ENCODE results near the gene GTSF1L. TPM values are rescaled to one million over a fixed set of nuclear protein-coding genes. Genes with fewer than 3 reads are reported as not detected.

Gene GTSF1L
- total RNA-seq, 2 donors from 2014 or later: 7.2 TPM; not detected in 1

DNA sequence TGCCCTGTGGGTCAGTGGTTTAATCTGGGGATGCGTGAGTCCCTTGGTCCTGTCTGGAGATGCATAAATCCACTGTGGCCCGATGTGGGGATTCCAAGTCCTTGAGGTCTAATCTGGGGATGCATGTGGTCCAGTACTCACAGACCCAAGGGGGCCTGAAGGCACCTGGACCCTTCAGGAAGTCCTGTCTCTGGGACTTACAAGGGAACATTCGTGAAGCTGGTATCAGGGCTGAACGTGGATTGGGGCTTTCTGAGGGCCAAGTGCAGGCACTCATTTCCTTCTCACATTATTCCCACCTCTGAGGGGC is 25.2 kb upstream of the GTSF1L start:
- no peaks in the 10 kb centered on the region for H3K36me3 ChIP-seq
- H3K4me3 ChIP-seq: no peak overlapping the region
- no peaks in the 10 kb centered on the region for H3K4me1 ChIP-seq (replicated peaks)
- no peak for DNase-seq (ENCODE audit: low spot score)
- WGBS: 89% methylated on average over 4 of the region's 4 CpGs
- TF ChIP-seq POLR2AphosphoS5 (IDR thresholded peaks at IDR 0.05) (no peak), POLR2A (IDR thresholded peaks at IDR 0.05) (no peak)
- TF ChIP-seq, protein P1, sequence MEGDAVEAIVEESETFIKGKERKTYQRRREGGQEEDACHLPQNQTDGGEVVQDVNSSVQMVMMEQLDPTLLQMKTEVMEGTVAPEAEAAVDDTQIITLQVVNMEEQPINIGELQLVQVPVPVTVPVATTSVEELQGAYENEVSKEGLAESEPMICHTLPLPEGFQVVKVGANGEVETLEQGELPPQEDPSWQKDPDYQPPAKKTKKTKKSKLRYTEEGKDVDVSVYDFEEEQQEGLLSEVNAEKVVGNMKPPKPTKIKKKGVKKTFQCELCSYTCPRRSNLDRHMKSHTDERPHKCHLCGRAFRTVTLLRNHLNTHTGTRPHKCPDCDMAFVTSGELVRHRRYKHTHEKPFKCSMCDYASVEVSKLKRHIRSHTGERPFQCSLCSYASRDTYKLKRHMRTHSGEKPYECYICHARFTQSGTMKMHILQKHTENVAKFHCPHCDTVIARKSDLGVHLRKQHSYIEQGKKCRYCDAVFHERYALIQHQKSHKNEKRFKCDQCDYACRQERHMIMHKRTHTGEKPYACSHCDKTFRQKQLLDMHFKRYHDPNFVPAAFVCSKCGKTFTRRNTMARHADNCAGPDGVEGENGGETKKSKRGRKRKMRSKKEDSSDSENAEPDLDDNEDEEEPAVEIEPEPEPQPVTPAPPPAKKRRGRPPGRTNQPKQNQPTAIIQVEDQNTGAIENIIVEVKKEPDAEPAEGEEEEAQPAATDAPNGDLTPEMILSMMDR (IDR thresholded peaks at IDR 0.05): no peak
- H3K27ac ChIP-seq: no peak overlapping the region
- no peaks in the 10 kb centered on the region for H3K9me3 ChIP-seq
- intact Hi-C loops (cut with DNase I): loop anchor here (10.0 kb wide), 2 partner anchors 93 to 163 kb away; partner anchors contain the start of gene TOX2
- no peaks in the 10 kb centered on the region for H3K27me3 ChIP-seq (replicated peaks; ENCODE audit: insufficient read depth)

DNA sequence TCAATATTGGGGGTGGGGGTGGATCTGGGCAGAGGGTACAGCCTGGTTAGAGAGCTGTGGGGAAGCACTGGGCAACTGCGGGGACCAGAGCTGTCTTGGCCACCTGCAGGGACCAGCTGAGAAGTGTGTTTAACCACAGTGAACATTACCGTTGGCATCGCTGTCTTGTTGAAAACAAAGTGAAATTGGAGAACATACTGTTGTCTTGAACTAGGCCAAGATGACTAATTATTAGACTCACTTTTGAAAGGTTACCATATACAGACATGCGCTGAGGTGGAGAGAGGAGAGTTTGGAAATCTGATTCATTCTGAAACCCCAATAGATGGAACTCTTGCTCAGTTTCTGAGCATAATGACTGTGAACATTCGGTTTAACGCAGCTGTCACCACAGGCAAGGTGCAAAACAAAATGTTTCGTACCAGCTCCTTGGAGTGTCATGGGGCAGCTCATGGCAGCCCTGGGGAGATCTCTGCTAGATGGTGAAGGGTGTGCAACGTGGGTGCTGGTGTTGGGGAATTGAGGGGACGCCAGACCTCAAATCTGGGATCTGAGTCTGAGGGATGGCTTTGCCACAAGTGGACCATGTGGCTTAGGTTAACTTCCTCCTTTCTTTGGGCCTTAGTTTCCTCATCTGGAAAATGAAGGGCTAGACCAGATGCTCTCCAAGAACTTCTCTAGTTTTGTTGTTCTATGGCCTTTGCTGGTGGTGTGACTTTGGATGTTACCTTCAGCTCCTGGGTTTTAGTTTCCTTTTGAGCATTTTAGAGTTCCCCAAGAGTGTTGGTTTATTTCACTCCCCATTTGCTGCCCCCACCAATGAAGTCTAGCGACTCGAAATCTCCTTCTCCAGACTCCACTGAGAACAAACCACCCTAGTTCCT is 24.6 kb upstream of the GTSF1L start:
- Histone ChIP-seq H3K4me3 (no peak overlapping the region), H3K27ac (no peak overlapping the region), H3K9me3 (no peaks in the 10 kb centered on the region), H3K27me3 (replicated peaks; ENCODE audit: insufficient read depth) (no peaks in the 10 kb centered on the region), H3K36me3 (no peaks in the 10 kb centered on the region), H3K4me1 (replicated peaks) (no peaks in the 10 kb centered on the region)
- intact Hi-C loops (cut with DNase I): loop anchor here (10.0 kb wide), 2 partner anchors 93 to 163 kb away; partner anchors contain the start of gene TOX2
- DNase-seq (ENCODE audit: low spot score): no peak
- 67% methylated on average over 11 of the region's 11 CpGs for WGBS
- TF ChIP-seq, protein P1 (IDR thresholded peaks at IDR 0.05): no peak
- TF ChIP-seq POLR2A (IDR thresholded peaks at IDR 0.05) (no peak), POLR2AphosphoS5 (IDR thresholded peaks at IDR 0.05) (peak; percentile 19)

DNA sequence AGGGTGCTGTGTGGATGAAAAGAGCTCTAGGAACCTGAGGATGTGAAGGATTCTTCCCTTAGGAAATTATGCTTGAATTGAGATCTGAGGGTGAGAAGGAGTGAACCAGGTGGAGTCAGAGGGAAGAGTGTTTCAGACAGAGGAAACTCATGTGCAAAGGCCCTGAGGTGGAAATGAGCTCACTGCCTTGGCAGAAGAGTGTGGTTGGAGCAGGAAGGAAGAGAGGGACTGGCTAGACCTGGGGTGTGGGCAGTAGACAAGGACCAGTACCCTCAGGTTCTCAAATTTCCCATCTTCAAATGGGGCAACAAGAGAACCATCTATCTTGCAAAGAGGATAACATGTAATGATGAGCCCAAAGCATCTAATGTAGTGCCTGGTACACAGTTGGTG is 24.0 kb upstream of the GTSF1L start:
- intact Hi-C loops (cut with DNase I): loop anchor here (10.0 kb wide), 2 partner anchors 94 to 164 kb away; partner anchors contain the start of gene TOX2

DNA sequence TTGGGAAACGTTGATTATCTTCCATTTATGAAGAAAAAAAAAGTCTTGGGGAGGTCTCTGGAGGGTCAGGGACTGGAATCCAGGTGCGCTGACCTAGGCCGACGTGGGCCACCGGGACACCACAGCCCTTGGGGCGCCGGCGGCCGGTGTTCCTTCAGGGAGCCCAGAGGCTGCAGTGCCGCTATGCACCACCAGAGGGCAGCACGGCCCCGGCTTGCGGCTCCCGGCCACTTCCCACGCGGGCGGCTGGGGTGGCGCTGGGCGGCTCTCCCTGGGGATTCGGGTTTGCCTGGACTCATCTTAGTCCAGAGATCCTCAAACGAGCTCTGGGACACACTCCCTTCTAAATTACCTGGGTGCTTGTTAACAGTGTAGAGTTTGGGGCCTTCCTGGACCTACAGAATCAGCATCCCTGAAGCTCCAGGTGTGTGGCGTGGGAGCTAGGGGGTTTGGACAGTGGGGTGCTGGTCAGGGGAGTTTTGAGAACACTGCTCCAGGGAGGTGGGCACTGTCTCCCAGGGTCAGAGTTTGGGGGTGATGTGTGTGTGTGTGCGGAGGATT is 23.0 kb upstream of the GTSF1L start:
- Histone ChIP-seq H3K36me3 (no peaks in the 10 kb centered on the region), H3K27ac (no peak overlapping the region), H3K9me3 (no peaks in the 10 kb centered on the region), H3K4me1 (replicated peaks) (no peaks in the 10 kb centered on the region), H3K4me3 (no peak overlapping the region), H3K27me3 (replicated peaks; ENCODE audit: insufficient read depth) (peaks cover 6% of the 10 kb centered on the region)
- WGBS: 16% methylated on average over 12 of the region's 23 CpGs
- TF ChIP-seq POLR2AphosphoS5 (IDR thresholded peaks at IDR 0.05) (no peak), POLR2A (IDR thresholded peaks at IDR 0.05) (no peak)
- TF ChIP-seq, protein P1 (IDR thresholded peaks at IDR 0.05): peak; percentile 96 to 100 (median 98)
- intact Hi-C loops (cut with DNase I): loop anchor here (1.0 to 10.0 kb wide), 3 partner anchors 95 to 330 kb away; partner anchors contain the start of gene TOX2
- DNase-seq (ENCODE audit: low spot score): peak; percentile 49

More for the DNA sequence above, 24.0 kb upstream of the GTSF1L start:
- H3K4me3 ChIP-seq: no peak overlapping the region
- H3K27ac ChIP-seq: no peak overlapping the region
- no peaks in the 10 kb centered on the region for H3K36me3 ChIP-seq
- TF ChIP-seq POLR2A (IDR thresholded peaks at IDR 0.05) (no peak), POLR2AphosphoS5 (IDR thresholded peaks at IDR 0.05) (no peak)
- TF ChIP-seq, protein P1 (IDR thresholded peaks at IDR 0.05): no peak
- no peaks in the 10 kb centered on the region for H3K27me3 ChIP-seq (replicated peaks; ENCODE audit: insufficient read depth)
- no peak for DNase-seq (ENCODE audit: low spot score)
- H3K9me3 ChIP-seq: no peaks in the 10 kb centered on the region
- H3K4me1 ChIP-seq (replicated peaks): no peaks in the 10 kb centered on the region

All from prostate gland (tissue), 2 donors.